Gastroesophageal sphincter (tissue), 3 donors: ENCODE data around the gene TACR2.

ENCODE experiments used
- CTCF ChIP-seq, 4 experiments: fragments of 200-600 bp in 2 of 4; fragments of 450-650 bp in 2 of 4; sonication (generic) in 1 of 4; IDR thresholded peaks; one replicate each; pipeline ENCODE4 v1.5.1; 2017 to 2019; ENCODE audit warnings: antibody characterized with exemption in 4 of 4, mild to moderate bottlenecking in 2 of 4, moderate library complexity in 2 of 4
- EP300 ChIP-seq: sonication (generic); formaldehyde crosslinking; IDR thresholded peaks from one replicate; pipeline ENCODE4 v1.6.1; 2017; ENCODE audit warnings: antibody characterized with exemption, mild to moderate bottlenecking
- POLR2A ChIP-seq, 2 donors: fragments of 450-650 bp; IDR thresholded peaks; one replicate each; pipeline ENCODE4 v1.6.1; 2017; ENCODE audit warnings: antibody characterized with exemption in 2 of 2, mild to moderate bottlenecking in 2 of 2, moderate library complexity in 1 of 2
- POLR2AphosphoS5 ChIP-seq: sonication (generic); formaldehyde crosslinking; IDR thresholded peaks from one replicate; pipeline ENCODE4 v1.6.1; 2017; ENCODE audit warnings: antibody characterized with exemption

- TF ChIP-seq CTCF (IDR thresholded peaks at IDR 0.05) (no peak), EP300 (no peak), POLR2AphosphoS5 (no peak), POLR2A (IDR thresholded peaks at IDR 0.05) (no peak)
These were observed 18.3 kb downstream of the TACR2 start for GRCh38 chr10:69398466-69398865.
